WI38 (cell line): ENCODE data around the gene LRRC36.

Experiments used
- H3K4me3 ChIP-seq: 2 replicates; pipeline ENCODE4 v1.5.1; 2011; ENCODE audit warnings: low read depth, mild to moderate bottlenecking, control low read depth, low read length
- CTCF ChIP-seq: IDR thresholded peaks from 2 replicates; pipeline ENCODE4 v1.5.1; 2012; ENCODE audit warnings: low read depth, mild to moderate bottlenecking, control low read depth, low read length

Gene LRRC36

DNA sequence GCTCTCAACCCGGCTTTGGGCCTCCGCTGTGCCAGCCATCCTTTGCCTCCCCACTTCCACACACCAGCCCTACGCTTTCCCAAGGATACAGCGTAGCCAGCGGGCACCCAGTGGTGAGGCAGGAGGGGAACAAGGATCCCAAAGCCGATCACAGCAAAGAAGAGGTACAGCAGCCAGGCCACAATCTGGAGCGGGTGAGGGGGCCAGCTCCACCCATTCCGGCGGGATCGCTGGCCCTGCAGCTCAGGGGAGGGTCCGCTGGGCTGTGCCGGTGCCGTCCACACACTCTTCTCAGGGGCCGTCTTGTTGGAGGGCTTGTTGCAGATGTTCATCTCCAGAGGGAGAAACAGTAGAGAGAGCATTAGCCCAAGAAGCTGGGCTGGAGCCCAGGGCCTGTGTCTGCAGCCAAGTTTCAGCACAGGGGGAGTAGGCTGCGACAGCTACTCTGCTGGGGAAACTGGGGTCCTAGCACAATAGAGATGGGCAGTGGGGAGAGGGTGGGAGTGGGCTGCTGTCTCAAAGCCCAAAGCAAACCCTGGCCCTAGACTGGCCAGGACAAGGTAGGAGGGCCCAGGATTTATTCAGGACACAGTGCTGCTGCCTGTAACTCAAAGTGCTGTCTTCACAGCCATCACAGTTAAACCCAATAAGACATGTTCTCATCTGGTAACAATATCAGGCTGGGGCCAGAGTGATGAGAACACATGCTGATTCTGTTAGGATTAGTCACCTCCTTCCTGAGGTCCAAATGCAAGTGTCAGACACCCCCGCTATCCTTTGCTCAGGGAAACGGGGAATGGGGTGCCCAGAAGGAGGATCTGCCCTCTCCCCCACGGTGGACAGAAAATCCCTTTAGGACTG is 79.7 kb downstream of the LRRC36 start:
- no peak overlapping the region for H3K4me3 ChIP-seq
- TF ChIP-seq CTCF: no peak

DNA sequence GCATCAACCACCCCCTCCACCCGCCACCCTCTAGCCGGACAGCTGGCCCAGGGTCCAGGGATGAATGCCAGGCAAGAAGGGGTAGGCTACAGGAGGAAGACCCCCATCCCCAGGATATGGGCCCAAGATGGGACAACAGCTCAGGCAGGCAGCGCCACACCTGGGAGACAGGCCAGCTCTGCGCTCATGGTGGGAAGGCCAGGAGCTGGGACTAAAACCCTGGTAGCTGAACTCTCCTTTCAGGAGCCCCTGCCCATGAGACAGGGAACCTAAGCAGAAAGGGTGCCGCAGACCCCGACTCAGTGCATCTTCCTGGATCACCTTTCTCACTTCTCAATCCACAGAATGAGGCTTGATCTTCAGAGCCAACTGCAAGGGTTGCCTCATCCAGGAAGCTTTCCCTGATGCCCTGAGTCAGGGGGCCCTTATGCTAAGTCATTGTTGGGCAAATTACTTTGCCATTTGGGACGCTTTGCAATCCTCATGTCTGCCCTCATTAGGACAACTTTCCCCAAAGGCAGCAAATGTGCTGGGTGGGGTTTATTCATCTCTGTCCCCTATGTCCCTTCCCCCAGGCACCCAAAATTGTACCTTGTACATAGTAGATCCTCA is 80.7 kb downstream of the LRRC36 start:
- no peak overlapping the region for H3K4me3 ChIP-seq
- no peak for TF ChIP-seq CTCF

DNA sequence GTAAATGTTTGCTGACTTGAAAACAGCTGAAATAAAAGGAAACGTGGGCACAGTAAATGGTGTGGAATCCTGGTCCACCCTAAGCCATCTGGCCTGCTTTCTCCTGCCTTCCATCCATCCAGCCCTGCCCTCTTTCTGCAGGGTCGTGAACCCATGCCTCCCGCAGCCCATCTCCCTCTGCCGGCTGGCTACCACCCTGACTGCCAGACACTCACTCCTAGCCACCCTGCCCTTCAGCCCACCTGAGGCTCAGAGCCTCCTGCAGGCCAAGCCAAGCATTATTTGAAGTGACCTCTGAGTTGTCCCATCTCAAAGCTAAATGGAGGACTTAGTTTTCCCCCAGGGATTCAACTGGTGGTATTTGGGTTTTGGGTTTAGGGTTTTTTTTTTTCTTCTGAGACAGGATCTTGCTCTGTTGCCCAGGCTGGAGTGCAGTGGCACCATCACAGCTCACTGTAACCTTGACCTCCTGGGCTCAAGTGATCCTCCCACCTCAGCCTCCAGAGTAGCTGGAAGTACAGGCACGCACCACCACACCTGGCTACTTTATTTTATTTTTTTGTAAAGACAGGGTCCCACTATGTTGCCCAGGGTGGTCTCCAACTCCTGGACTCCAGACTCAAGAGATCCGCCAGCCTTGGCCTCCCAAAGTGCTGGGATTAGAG is 81.3 kb downstream of the LRRC36 start:
- H3K4me3 ChIP-seq: no peak overlapping the region
- TF ChIP-seq CTCF: no peak

DNA sequence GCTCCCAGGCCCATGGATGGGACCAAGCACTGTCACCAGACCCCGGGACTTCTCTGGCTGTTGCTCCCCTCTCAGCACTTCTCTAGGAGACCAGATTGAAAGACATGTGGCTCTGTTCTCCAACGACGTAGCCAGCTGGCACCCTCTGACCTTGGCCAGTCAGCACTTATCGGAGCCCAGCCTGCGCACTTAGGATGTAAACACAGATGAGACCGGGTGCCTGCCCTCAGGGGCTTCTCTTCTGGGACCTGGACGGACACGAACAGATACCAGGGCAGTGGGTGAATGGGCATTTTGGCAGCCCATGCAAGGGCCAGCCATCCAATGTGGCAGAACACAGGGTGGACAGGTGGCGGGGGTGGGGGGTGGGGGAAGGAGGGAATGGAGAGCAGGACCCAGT is 83.0 kb downstream of the LRRC36 start:
- H3K4me3 ChIP-seq: no peak overlapping the region
- TF ChIP-seq CTCF: no peak

DNA sequence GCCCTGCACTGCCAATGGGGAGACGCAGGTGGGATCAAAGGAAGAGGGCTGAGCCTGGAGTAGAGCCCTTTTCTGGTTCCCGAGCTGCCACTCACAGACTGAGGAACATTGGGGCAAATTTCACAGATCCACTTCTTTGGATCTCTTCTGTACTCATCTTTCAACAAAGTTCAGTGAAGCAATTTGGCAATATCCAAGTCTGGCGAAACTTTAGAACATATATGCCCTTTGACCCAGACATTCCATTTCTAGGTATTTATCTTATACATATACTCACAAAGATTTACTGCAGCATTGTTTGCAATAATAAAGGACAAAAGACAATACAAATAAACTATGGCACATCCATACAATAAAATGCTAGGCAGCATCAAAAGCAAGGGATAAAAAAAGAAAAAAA is 84.7 kb downstream of the LRRC36 start:
- H3K4me3 ChIP-seq: no peak overlapping the region
- no peak for TF ChIP-seq CTCF

DNA sequence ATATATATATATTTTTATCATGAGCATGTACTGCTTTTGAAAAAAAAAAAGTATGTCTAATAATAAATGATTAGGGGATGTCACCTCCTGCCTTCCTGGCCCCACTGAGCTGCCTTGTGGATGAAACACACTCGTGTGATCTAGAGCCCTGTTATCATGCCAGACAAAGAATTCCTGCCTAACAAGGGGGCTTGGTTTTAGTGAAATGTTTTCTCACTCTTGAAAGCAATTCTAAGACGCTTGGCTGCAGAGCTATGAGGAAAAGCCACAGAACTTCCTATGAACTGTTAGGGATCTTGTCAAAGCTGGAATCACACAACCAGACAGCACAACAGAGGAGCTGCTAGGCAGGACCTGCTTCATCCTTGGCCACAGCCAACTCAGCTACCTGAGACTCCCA is 85.7 kb downstream of the LRRC36 start:
- TF ChIP-seq CTCF: no peak
- no peak overlapping the region for H3K4me3 ChIP-seq
